CD4-positive, alpha-beta T cell (primary cell): Measurements from ENCODE around the gene PDSS2. TPM values are rescaled to one million over a fixed set of nuclear protein-coding genes. Genes with fewer than 3 reads are reported as not detected.
"Not testable (repeated sequence)": the region's sequence is repeated elsewhere in the genome, so short reads cannot be mapped to it uniquely, and the experiment has no call there.

Experiments used
- ATAC-seq: fragments of 200-7000 bp; cut with Tn5 transposase; one replicate; pipeline ENCODE4 v1.10.0; 2022; ENCODE audit warnings: mild to moderate bottlenecking; ENCODE audit not compliant: poor library complexity
- CTCF ChIA-PET: fragments of 350-600 bp; sonication (Branson Sonifier 250); formaldehyde crosslinking; loops from one replicate; lab custom pipeline; 2021; ENCODE audit warnings: antibody characterized with exemption, inconsistent platforms; lab: Charles Lee
- POLR2A ChIA-PET: fragments of 350-600 bp; sonication (Branson Sonifier 250); formaldehyde crosslinking; loops from one replicate; lab custom pipeline; 2021; ENCODE audit warnings: antibody characterized with exemption, inconsistent platforms; lab: Charles Lee
- DNase-seq, 14 experiments: peaks; one replicate each; pipeline ENCODE4 v3.0.0-alpha.2; 2013 to 2020; ENCODE audit warnings: mixed read lengths in 2 of 14
- H3K27ac ChIP-seq, 2 donors: one replicate each; pipeline versions ENCODE4 v1.5.1 to v1.7.0; 2013; ENCODE audit warnings: low read length in 2 of 2, low read depth in 1 of 2, mild to moderate bottlenecking in 1 of 2
- H3K27me3 ChIP-seq, 2 experiments: 1 replicate in 1 of 2; 2 replicates in 1 of 2; pipeline versions ENCODE4 v1.6.1 to v1.7.0; 2013; ENCODE audit warnings: low read length in 2 of 2, control low read depth in 1 of 2, mild to moderate bottlenecking in 1 of 2, moderate library complexity in 1 of 2; ENCODE audit not compliant: insufficient read depth in 2 of 2, control insufficient read depth in 1 of 2
- H3K36me3 ChIP-seq: one replicate; pipeline ENCODE4 v1.6.1; 2013; ENCODE audit warnings: low read length, control low read depth; ENCODE audit not compliant: insufficient read depth
- H3K4me1 ChIP-seq: one replicate; pipeline ENCODE4 v1.6.1; 2013; ENCODE audit warnings: low read length, control low read depth; ENCODE audit not compliant: insufficient read depth
- H3K4me3 ChIP-seq: one replicate; pipeline ENCODE4 v1.5.1; 2013; ENCODE audit warnings: mild to moderate bottlenecking, low read length, moderate library complexity
- H3K9me3 ChIP-seq, 2 experiments: 1 replicate in 1 of 2; 2 replicates in 1 of 2; pipeline versions ENCODE4 v1.6.1 to v1.7.0; 2013; ENCODE audit warnings: low read length in 2 of 2, mild to moderate bottlenecking in 2 of 2, control low read depth in 1 of 2, moderate library complexity in 1 of 2; ENCODE audit not compliant: control insufficient read depth in 1 of 2, insufficient read depth in 1 of 2
- H3K27ac Mint-ChIP-seq: one replicate; pipeline ENCODE4 v1.8.0; 2020; ENCODE audit warnings: mixed read lengths
- H3K27me3 Mint-ChIP-seq: one replicate; pipeline ENCODE4 v1.8.0; 2021; ENCODE audit warnings: mixed read lengths
- H3K36me3 Mint-ChIP-seq: one replicate; pipeline ENCODE4 v1.8.0; 2021; ENCODE audit warnings: low read depth, mixed read lengths
- H3K4me1 Mint-ChIP-seq: one replicate; pipeline ENCODE4 v1.8.0; 2021; ENCODE audit warnings: low read depth, mixed read lengths
- H3K4me3 Mint-ChIP-seq: one replicate; pipeline ENCODE4 v1.8.0; 2020; ENCODE audit warnings: mild to moderate bottlenecking, mixed read lengths
- H3K9me3 Mint-ChIP-seq: one replicate; pipeline ENCODE4 v1.8.0; 2020; ENCODE audit warnings: mixed read lengths
- CTCF ChIP-seq: fragments of 200-600 bp; IDR thresholded peaks from one replicate; pipeline ENCODE4 v1.8.0; 2022; ENCODE audit warnings: antibody characterized with exemption, mild to moderate bottlenecking
- intact Hi-C, 2 experiments: fragments of 100-400 bp; cut with DNase I in 1 of 2; cut with micrococcal nuclease in 1 of 2; formaldehyde crosslinking; loops; one replicate each; pipeline versions ENCODE4 v1.15.1 to v1.9.0; 2023 to 2025; cut with DNase I, micrococcal nuclease
- total RNA-seq, 174 experiments: library from RNA in 2 of 174; stranded (reverse) in 2 of 174; gene quantifications; one replicate each; pipeline ENCODE4 v1.2.3 and lab custom pipeline; 2021 to 2026

The PDSS2 gene
- total RNA-seq, 2 experiments from 2014 or later = 5.8 to 6.6 TPM

GRCh38 chr6:107179004-107179403 is 280.4 kb downstream of the PDSS2 start:
- ChIA-PET CTCF (no interaction called here), POLR2A (interaction anchor here (0.7 kb wide), 1 partner anchor 571 kb away, joined by 3 read pairs; no protein-coding TSS in a partner anchor)
- no peak for ATAC-seq
- H3K4me1 ChIP-seq = no peaks in the 10 kb centered on the region
- Mint-ChIP-seq H3K9me3 (no peaks in the 10 kb centered on the region), H3K27me3 (no peaks in the 10 kb centered on the region), H3K4me3 (no peak overlapping the region), H3K36me3 (peaks cover 20% of the 10 kb centered on the region), H3K4me1 (no peaks in the 10 kb centered on the region), H3K27ac (no peak overlapping the region)
- H3K36me3 ChIP-seq = peaks cover 4% of the 10 kb centered on the region
- DNase-seq = no peak
- H3K27me3 ChIP-seq = no peaks in the 10 kb centered on the region
- no peak for TF ChIP-seq CTCF
- no peaks in the 10 kb centered on the region for H3K9me3 ChIP-seq
- no peak overlapping the region for H3K27ac ChIP-seq
- H3K4me3 ChIP-seq = no peak overlapping the region
- intact Hi-C loops = no loop called here

GRCh38 chr6:107173779-107174178 is 285.6 kb downstream of the PDSS2 start:
- H3K9me3 ChIP-seq = no peaks in the 10 kb centered on the region
- no peak overlapping the region for H3K27ac ChIP-seq
- ATAC-seq (no peak), DNase-seq (no peak)
- POLR2A ChIA-PET = no interaction called here
- CTCF ChIA-PET = no interaction called here
- no peaks in the 10 kb centered on the region for H3K27me3 ChIP-seq
- intact Hi-C loops = no loop called here
- Mint-ChIP-seq H3K27me3 (no peaks in the 10 kb centered on the region), H3K27ac (no peak overlapping the region), H3K36me3 (peaks cover 25% of the 10 kb centered on the region), H3K4me3 (no peak overlapping the region), H3K4me1 (no peaks in the 10 kb centered on the region), H3K9me3 (no peaks in the 10 kb centered on the region)
- no peak overlapping the region for H3K4me3 ChIP-seq
- H3K4me1 ChIP-seq = no peaks in the 10 kb centered on the region
- TF ChIP-seq CTCF = no peak
- no peaks in the 10 kb centered on the region for H3K36me3 ChIP-seq

GRCh38 chr6:107171513-107171912 is 287.9 kb downstream of the PDSS2 start:
- intact Hi-C loops = no loop called here
- TF ChIP-seq CTCF = no peak
- no peak overlapping the region for H3K4me3 ChIP-seq
- POLR2A ChIA-PET = no interaction called here
- Mint-ChIP-seq H3K4me1 (no peaks in the 10 kb centered on the region), H3K27me3 (no peaks in the 10 kb centered on the region), H3K27ac (no peak overlapping the region), H3K4me3 (no peak overlapping the region), H3K36me3 (peaks cover 23% of the 10 kb centered on the region), H3K9me3 (no peaks in the 10 kb centered on the region)
- CTCF ChIA-PET = no interaction called here
- no peaks in the 10 kb centered on the region for H3K36me3 ChIP-seq
- no peaks in the 10 kb centered on the region for H3K9me3 ChIP-seq
- H3K4me1 ChIP-seq = no peaks in the 10 kb centered on the region
- DNase-seq (no peak), ATAC-seq (no peak)
- no peak overlapping the region for H3K27ac ChIP-seq
- H3K27me3 ChIP-seq = no peaks in the 10 kb centered on the region

GRCh38 chr6:107164299-107164698 is 295.1 kb downstream of the PDSS2 start:
- POLR2A ChIA-PET, ATAC-seq: not testable (repeated sequence)

More at GRCh38 chr6:107164299-107164698, 295.1 kb downstream of the PDSS2 start:
- H3K27ac Mint-ChIP-seq, H3K36me3 Mint-ChIP-seq, intact Hi-C loops, CTCF ChIA-PET, DNase-seq, H3K4me1 Mint-ChIP-seq, H3K9me3 Mint-ChIP-seq, H3K4me1 ChIP-seq, H3K27me3 Mint-ChIP-seq, H3K27ac ChIP-seq, H3K36me3 ChIP-seq, H3K27me3 ChIP-seq, H3K4me3 Mint-ChIP-seq, H3K4me3 ChIP-seq, H3K9me3 ChIP-seq: not testable (repeated sequence)
